Loucy (cell line): ENCODE data around the gene SEMG2.

Experiments used
- H2AFZ ChIP-seq: fragments of 200-600 bp; sonication (generic); 2 replicates; pipeline ENCODE4 v1.6.0; 2016; ENCODE audit warnings: antibody characterized with exemption, mild to moderate bottlenecking, low read length, moderate library complexity
- H3F3A ChIP-seq: fragments of 200-600 bp; 2 replicates; pipeline ENCODE4 v1.6.0; 2016; ENCODE audit warnings: antibody characterized with exemption, low read depth, mild to moderate bottlenecking
- H3K27me3 ChIP-seq: fragments of 200-600 bp; sonication (generic); 2 replicates; pipeline ENCODE4 v1.6.1; 2014; ENCODE audit warnings: low read length, mild to moderate bottlenecking; ENCODE audit not compliant: insufficient read depth, poor library complexity, severe bottlenecking
- H3K36me3 ChIP-seq: fragments of 200-600 bp; sonication (generic); 2 replicates; pipeline ENCODE4 v1.6.1; 2016; ENCODE audit warnings: low read length; ENCODE audit not compliant: insufficient read depth
- H3K4me1 ChIP-seq: fragments of 200-600 bp; sonication (generic); 2 replicates; pipeline ENCODE4 v1.5.1; 2014; ENCODE audit warnings: low read length, mild to moderate bottlenecking; ENCODE audit not compliant: insufficient read depth, poor library complexity, severe bottlenecking
- H3K4me2 ChIP-seq: fragments of 200-600 bp; sonication (generic); 2 replicates; pipeline ENCODE4 v1.6.0; 2014; ENCODE audit warnings: antibody characterized with exemption, low read length, low read depth, mild to moderate bottlenecking; ENCODE audit not compliant: poor library complexity, severe bottlenecking
- H3K4me3 ChIP-seq: fragments of 200-600 bp; sonication (generic); 2 replicates; pipeline ENCODE4 v1.5.1; 2014; ENCODE audit warnings: low read length, mild to moderate bottlenecking, mixed read lengths; ENCODE audit not compliant: poor library complexity, severe bottlenecking
- H3K79me2 ChIP-seq: fragments of 200-600 bp; sonication (generic); 2 replicates; pipeline ENCODE4 v1.6.1; 2014; ENCODE audit warnings: low read length; ENCODE audit not compliant: insufficient read depth
- H3K9ac ChIP-seq: fragments of 200-600 bp; sonication (generic); 2 replicates; pipeline ENCODE4 v1.6.0; 2014; ENCODE audit warnings: mild to moderate bottlenecking, low read depth, low read length, moderate library complexity; ENCODE audit not compliant: poor library complexity, severe bottlenecking
- H3K9me2 ChIP-seq: fragments of 200-600 bp; sonication (generic); replicated peaks from 2 replicates; pipeline ENCODE4 v1.6.1; 2016; ENCODE audit warnings: low read depth, low read length, mixed read lengths
- H3K9me3 ChIP-seq: fragments of 200-600 bp; sonication (generic); 2 replicates; pipeline ENCODE4 v1.6.1; 2014; ENCODE audit warnings: mild to moderate bottlenecking, antibody characterized with exemption, low read length, low read depth; ENCODE audit not compliant: insufficient read depth
- H4K20me1 ChIP-seq: fragments of 200-600 bp; sonication (generic); 2 replicates; pipeline ENCODE4 v1.6.0; 2014; ENCODE audit warnings: antibody characterized with exemption, low read length, mild to moderate bottlenecking; ENCODE audit not compliant: insufficient read depth, poor library complexity, severe bottlenecking
- CTCF ChIP-seq: fragments of 200-600 bp; sonication (generic); conservative IDR thresholded peaks from 2 replicates; pipeline ENCODE4 v1.5.1; 2014; ENCODE audit warnings: mild to moderate bottlenecking, antibody characterized with exemption, low read length
- EZH2phosphoT487 ChIP-seq: fragments of 200-600 bp; IDR thresholded peaks from 2 replicates; pipeline ENCODE4 v1.6.1; 2018; ENCODE audit warnings: antibody characterized with exemption, mild to moderate bottlenecking, moderate library complexity, borderline replicate concordance

SEMG2 gene

GRCh38 chr20:45269056-45269455 lies 47.9 kb downstream of the SEMG2 start:
- Histone ChIP-seq H3K79me2 (no peaks in the 10 kb centered on the region), H4K20me1 (no peaks in the 10 kb centered on the region), H3K4me3 (no peak overlapping the region), H3K9ac (no peak overlapping the region), H3K9me2 (no peaks in the 10 kb centered on the region), H2AFZ (no peak overlapping the region), H3K27me3 (no peaks in the 10 kb centered on the region), H3K4me1 (no peaks in the 10 kb centered on the region), H3K4me2 (no peak overlapping the region), H3K36me3 (no peaks in the 10 kb centered on the region), H3K9me3 (no peaks in the 10 kb centered on the region), H3F3A (no peaks in the 10 kb centered on the region)
- TF ChIP-seq EZH2phosphoT487 (no peak), CTCF (no peak)

DNA sequence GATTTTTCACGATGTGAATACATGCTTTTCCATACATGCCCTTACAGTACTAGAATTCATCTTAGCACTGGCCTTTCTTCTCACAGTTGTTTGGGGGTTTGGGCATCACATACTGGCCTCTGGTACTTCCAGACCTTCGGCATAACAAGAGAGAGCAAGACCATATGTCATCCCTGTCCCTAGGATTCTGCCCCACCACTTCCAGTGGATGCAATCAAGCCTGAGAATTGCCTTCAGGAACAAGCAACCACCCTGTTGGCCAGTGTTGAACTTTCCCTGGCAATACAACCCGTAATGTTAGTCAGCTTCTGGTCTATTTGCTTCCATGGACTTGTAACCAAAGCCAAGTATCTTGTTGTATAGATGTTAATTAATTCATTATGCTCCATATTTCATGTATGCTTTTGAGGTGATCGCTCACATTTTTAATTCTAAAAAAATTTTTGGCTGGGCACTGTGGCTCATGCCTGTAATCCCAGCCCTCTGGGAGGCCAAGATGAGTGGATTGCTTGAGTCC lies 48.6 kb downstream of the SEMG2 start:
- H4K20me1 ChIP-seq, result no peaks in the 10 kb centered on the region
- no peaks in the 10 kb centered on the region for H3K27me3 ChIP-seq
- no peaks in the 10 kb centered on the region for H3K9me3 ChIP-seq
- no peak overlapping the region for H3K4me3 ChIP-seq
- H3K9ac ChIP-seq, result no peak overlapping the region
- TF ChIP-seq EZH2phosphoT487 (no peak), CTCF (no peak)
- no peaks in the 10 kb centered on the region for H3K79me2 ChIP-seq
- H3F3A ChIP-seq, result no peaks in the 10 kb centered on the region
- H3K4me1 ChIP-seq, result no peaks in the 10 kb centered on the region
- H2AFZ ChIP-seq, result no peak overlapping the region
- H3K9me2 ChIP-seq, result no peaks in the 10 kb centered on the region
- no peaks in the 10 kb centered on the region for H3K36me3 ChIP-seq
- no peak overlapping the region for H3K4me2 ChIP-seq
